Nephron progenitor cell (in vitro differentiated cells): ENCODE data around the gene VCAN.

ENCODE experiments used
- DNase-seq: peaks from one replicate; pipeline ENCODE4 v3.0.0; 2021
- H3K27ac Mint-ChIP-seq: 2 replicates; pipeline ENCODE4 v1.8.0; 2021; ENCODE audit warnings: mild to moderate bottlenecking, moderate library complexity, mixed read lengths
- H3K27me3 Mint-ChIP-seq: 2 replicates; pipeline ENCODE4 v1.8.0; 2021; ENCODE audit warnings: mild to moderate bottlenecking, low read depth, mixed read lengths; ENCODE audit not compliant: poor library complexity
- H3K36me3 Mint-ChIP-seq: 2 replicates; pipeline ENCODE4 v1.8.0; 2021; ENCODE audit warnings: low read depth, mixed read lengths
- H3K4me1 Mint-ChIP-seq: 2 replicates; pipeline ENCODE4 v1.8.0; 2021; ENCODE audit warnings: mixed read lengths
- H3K4me3 Mint-ChIP-seq: 2 replicates; pipeline ENCODE4 v1.8.0; 2021; ENCODE audit warnings: mild to moderate bottlenecking, moderate library complexity, mixed read lengths
- H3K9me3 Mint-ChIP-seq: 2 replicates; pipeline ENCODE4 v1.8.0; 2021; ENCODE audit warnings: mild to moderate bottlenecking, moderate library complexity, mixed read lengths
- TF ChIP-seq, protein P1 (sequence below): fragments of 200-600 bp; sonication (generic); IDR thresholded peaks from 2 replicates; pipeline ENCODE4 v1.5.0; 2021; ENCODE audit warnings: antibody characterized with exemption

Gene VCAN

DNA sequence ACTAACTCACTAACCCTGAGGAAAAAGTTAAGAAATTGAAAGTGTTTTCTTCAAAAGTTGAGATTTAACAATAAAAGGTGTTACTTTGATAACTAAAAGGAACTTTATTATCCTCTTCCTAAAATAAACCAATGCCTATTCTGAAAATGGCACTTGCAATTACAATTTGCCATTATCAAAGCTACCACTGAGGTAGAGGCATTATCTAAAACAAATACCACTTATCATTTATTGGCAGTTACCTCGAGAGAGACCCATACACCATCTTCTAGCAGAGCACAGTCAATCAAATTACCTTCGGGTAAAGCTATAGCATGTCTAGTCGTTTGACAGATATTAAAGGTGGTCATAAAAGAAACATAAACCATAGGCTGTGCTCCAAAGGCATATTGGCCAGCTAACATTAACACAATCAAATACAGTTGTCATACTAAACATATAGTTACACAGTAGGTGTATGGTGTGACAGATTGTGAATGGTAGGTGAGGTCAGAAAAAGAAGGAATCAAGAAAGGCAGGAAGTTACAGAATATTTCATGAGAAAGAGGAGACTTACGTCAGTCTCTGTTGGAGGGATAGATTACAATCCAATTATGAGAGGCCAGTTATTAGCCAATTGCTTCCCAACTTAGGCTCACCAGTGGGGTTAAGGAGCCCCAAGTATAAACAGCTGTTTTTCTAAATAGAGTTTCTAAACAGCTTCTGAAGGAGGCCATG lies 56.3 kb downstream of the VCAN start:
- TF ChIP-seq, protein P1, sequence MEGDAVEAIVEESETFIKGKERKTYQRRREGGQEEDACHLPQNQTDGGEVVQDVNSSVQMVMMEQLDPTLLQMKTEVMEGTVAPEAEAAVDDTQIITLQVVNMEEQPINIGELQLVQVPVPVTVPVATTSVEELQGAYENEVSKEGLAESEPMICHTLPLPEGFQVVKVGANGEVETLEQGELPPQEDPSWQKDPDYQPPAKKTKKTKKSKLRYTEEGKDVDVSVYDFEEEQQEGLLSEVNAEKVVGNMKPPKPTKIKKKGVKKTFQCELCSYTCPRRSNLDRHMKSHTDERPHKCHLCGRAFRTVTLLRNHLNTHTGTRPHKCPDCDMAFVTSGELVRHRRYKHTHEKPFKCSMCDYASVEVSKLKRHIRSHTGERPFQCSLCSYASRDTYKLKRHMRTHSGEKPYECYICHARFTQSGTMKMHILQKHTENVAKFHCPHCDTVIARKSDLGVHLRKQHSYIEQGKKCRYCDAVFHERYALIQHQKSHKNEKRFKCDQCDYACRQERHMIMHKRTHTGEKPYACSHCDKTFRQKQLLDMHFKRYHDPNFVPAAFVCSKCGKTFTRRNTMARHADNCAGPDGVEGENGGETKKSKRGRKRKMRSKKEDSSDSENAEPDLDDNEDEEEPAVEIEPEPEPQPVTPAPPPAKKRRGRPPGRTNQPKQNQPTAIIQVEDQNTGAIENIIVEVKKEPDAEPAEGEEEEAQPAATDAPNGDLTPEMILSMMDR = no peak
- H3K27me3 Mint-ChIP-seq = no peaks in the 10 kb centered on the region
- no peak for DNase-seq
- H3K9me3 Mint-ChIP-seq = no peaks in the 10 kb centered on the region
- no peaks in the 10 kb centered on the region for H3K4me1 Mint-ChIP-seq
- no peak overlapping the region for H3K4me3 Mint-ChIP-seq
- peak overlapping the region; percentile 9 for H3K27ac Mint-ChIP-seq
- peaks cover 58% of the 10 kb centered on the region for H3K36me3 Mint-ChIP-seq

DNA sequence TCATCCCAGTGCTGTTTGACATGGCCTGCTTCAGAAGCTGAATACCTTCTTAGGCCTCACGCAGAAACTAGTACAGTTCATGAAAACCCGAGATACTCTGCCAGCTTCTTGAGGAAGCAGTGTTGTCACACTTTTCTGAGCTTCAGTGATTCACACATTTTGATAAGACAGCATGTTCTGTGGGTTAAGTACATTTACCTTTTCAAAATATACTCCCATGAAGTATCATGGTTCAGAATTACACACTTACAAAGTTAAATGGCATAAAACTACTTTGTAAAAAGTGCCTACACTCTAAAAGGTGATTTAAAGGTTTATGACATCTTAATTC lies 56.9 kb downstream of the VCAN start:
- Mint-ChIP-seq H3K4me1 (no peaks in the 10 kb centered on the region), H3K4me3 (no peak overlapping the region), H3K36me3 (peaks cover 59% of the 10 kb centered on the region), H3K27me3 (no peaks in the 10 kb centered on the region), H3K27ac (no peak overlapping the region), H3K9me3 (no peaks in the 10 kb centered on the region)
- DNase-seq = no peak
- TF ChIP-seq, protein P1 = no peak

DNA sequence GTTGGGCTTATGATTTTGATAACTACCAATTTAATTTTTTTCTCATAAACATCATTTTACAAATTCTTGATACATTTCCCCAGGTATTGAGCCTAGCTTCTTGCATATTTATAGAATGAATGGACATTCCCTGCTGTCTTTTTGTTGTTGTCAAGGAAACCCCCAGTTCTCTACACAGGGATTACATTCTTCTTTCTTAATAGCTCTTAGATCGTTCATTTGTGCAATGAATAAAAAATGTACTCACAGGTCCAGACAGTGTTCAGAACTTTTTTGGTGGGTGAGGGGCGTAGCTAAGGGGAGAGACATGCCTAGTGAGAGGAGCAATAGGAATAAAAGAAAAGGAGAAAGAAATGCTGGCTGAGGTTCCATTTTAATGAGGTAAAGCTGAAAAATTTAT lies 58.6 kb downstream of the VCAN start:
- H3K4me3 Mint-ChIP-seq = no peak overlapping the region
- TF ChIP-seq, protein P1 = no peak
- no peaks in the 10 kb centered on the region for H3K27me3 Mint-ChIP-seq
- no peaks in the 10 kb centered on the region for H3K9me3 Mint-ChIP-seq
- H3K27ac Mint-ChIP-seq = peak overlapping the region; percentile 15
- H3K36me3 Mint-ChIP-seq = peaks cover 57% of the 10 kb centered on the region
- H3K4me1 Mint-ChIP-seq = no peaks in the 10 kb centered on the region
- DNase-seq = no peak

DNA sequence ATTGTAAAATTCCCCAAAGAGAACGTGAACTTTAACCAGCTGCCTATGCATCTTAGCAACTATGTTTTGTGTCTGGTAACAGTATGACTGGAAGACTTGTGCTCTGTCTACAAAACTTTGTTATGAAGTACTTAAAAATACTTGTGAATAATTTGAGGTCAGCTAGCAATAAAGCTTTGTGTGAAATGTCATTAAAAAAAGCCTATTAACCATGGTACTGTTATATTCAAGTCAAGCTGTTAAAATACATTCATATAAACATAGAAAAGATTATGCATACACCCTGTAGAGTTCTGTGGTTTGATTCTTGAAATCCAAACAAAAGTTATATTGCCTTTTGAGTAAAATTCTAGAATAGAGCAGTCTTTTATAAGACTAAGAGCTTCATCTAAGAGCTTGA lies 60.1 kb downstream of the VCAN start:
- no peak overlapping the region for H3K4me3 Mint-ChIP-seq
- no peaks in the 10 kb centered on the region for H3K4me1 Mint-ChIP-seq
- peaks cover 58% of the 10 kb centered on the region for H3K36me3 Mint-ChIP-seq
- TF ChIP-seq, protein P1 = no peak
- no peaks in the 10 kb centered on the region for H3K9me3 Mint-ChIP-seq
- DNase-seq = no peak
- no peak overlapping the region for H3K27ac Mint-ChIP-seq
- H3K27me3 Mint-ChIP-seq = no peaks in the 10 kb centered on the region

DNA sequence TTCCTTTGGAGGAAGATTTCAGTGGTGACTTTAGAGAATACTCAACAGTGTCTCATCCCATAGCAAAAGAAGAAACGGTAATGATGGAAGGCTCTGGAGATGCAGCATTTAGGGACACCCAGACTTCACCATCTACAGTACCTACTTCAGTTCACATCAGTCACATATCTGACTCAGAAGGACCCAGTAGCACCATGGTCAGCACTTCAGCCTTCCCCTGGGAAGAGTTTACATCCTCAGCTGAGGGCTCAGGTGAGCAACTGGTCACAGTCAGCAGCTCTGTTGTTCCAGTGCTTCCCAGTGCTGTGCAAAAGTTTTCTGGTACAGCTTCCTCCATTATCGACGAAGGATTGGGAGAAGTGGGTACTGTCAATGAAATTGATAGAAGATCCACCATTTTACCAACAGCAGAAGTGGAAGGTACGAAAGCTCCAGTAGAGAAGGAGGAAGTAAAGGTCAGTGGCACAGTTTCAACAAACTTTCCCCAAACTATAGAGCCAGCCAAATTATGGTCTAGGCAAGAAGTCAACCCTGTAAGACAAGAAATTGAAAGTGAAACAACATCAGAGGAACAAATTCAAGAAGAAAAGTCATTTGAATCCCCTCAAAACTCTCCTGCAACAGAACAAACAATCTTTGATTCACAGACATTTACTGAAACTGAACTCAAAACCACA lies 67.4 kb downstream of the VCAN start:
- no peak for DNase-seq
- Mint-ChIP-seq H3K27me3 (no peaks in the 10 kb centered on the region), H3K4me3 (no peak overlapping the region), H3K36me3 (peaks cover 78% of the 10 kb centered on the region), H3K27ac (no peak overlapping the region), H3K9me3 (peaks cover 34% of the 10 kb centered on the region), H3K4me1 (no peaks in the 10 kb centered on the region)
- TF ChIP-seq, protein P1 = no peak

DNA sequence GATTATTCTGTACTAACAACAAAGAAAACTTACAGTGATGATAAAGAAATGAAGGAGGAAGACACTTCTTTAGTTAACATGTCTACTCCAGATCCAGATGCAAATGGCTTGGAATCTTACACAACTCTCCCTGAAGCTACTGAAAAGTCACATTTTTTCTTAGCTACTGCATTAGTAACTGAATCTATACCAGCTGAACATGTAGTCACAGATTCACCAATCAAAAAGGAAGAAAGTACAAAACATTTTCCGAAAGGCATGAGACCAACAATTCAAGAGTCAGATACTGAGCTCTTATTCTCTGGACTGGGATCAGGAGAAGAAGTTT lies 67.9 kb downstream of the VCAN start:
- H3K4me3 Mint-ChIP-seq = no peak overlapping the region
- H3K36me3 Mint-ChIP-seq = peaks cover 77% of the 10 kb centered on the region
- DNase-seq = no peak
- H3K9me3 Mint-ChIP-seq = peaks cover 34% of the 10 kb centered on the region
- H3K4me1 Mint-ChIP-seq = no peaks in the 10 kb centered on the region
- H3K27ac Mint-ChIP-seq = no peak overlapping the region
- TF ChIP-seq, protein P1 = no peak
- H3K27me3 Mint-ChIP-seq = no peaks in the 10 kb centered on the region
